PFSK-1 (cell line): ENCODE data around the gene RBSN.

Source experiments
- POLR2AphosphoS5 ChIP-seq: IDR thresholded peaks from 2 replicates; pipeline ENCODE4 v1.6.1; 2012; ENCODE audit warnings: low read depth, mild to moderate bottlenecking, control low read depth, low read length, moderate library complexity
- REST ChIP-seq, 2 experiments: IDR thresholded peaks; 2 replicates each; pipeline versions ENCODE4 v1.6.1 to v1.8.0; 2011 to 2012; ENCODE audit warnings: low read depth in 2 of 2, low read length in 2 of 2, control low read depth in 1 of 2, inconsistent platforms in 1 of 2, mild to moderate bottlenecking in 1 of 2, moderate library complexity in 1 of 2; ENCODE audit not compliant: insufficient read depth in 1 of 2
- SIN3A ChIP-seq: IDR thresholded peaks from 2 replicates; pipeline ENCODE4 v1.6.1; 2012; ENCODE audit warnings: mild to moderate bottlenecking, low read length, moderate library complexity, borderline replicate concordance; ENCODE audit not compliant: insufficient read depth
- TAF1 ChIP-seq: IDR thresholded peaks from 2 replicates; pipeline ENCODE4 v1.6.1; 2012; ENCODE audit warnings: low read length, control low read depth, borderline replicate concordance; ENCODE audit not compliant: insufficient read depth

GRCh38 chr3:15063656-15064286 lies 35.2 kb downstream of the RBSN start:
- TF ChIP-seq SIN3A (no peak), TAF1 (no peak), REST (IDR thresholded peaks at IDR 0.05; ENCODE audit: insufficient read depth in 1 of 2, low read depth in 2 of 2, low read length in 2 of 2) (no peak), POLR2AphosphoS5 (no peak; the same call in 1 of the 2 replicates)
